Effector CD8-positive, alpha-beta T cell (primary cell): ENCODE measurements around the gene COMP.
A peak's percentile ranks its signal among the peaks of the same experiment; 100 is the strongest.
"Not testable (repeated sequence)": the region's sequence is repeated elsewhere in the genome, so short reads cannot be mapped to it uniquely, and the experiment has no call there.

Experiments used
- DNase-seq: peaks from one replicate; lab custom pipeline; 2025; lab: John Stamatoyannopoulos, UW
- total RNA-seq, 4 experiments: gene quantifications; one replicate each; lab custom pipeline; 2026; lab: John Stamatoyannopoulos, UW

COMP gene
- total RNA-seq: 0 to 0.24 (median 0) reads per million in 4 experiments

DNA sequence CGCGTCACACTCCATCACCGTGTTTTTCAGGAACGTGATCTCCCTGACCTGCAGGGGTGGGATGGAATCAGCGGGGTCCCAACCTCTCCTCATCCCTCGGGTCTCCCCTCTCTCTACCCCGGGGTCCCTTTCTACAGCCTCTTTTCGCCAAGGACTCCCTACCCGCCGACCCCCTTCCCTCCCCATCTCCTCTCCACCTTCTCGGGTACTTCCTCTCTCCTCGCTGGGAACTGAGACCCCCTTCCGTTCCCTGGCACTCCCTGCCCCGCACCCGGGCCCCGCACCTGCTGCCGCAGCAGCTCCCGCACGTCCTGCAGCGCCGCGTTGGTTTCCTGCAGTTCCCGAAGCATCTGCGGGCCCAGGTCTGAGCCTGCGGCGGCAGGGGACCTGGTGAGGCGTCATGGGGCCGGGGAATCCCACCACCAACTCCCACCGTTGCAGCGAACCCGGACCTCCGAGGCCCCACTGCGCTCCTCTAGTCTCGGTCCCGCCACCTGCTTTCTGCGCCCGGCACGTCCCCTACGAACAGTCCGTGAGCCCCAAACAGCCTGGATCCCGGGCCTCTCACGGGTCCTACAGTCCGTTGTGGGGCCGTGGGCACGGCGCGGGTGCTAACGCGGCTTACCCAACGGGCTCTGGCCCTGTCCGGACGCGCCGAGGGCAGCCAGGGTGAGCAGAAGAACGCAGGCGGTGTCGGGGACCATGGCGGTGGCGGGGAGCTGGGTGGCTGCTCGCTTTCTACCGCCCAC, at the start of gene COMP:
COMP (minus strand) TSS at position 740 of the 749 bp plus-strand sequence; CDS start at position 704, 36 bp downstream.
- DNase-seq: no peak

DNA sequence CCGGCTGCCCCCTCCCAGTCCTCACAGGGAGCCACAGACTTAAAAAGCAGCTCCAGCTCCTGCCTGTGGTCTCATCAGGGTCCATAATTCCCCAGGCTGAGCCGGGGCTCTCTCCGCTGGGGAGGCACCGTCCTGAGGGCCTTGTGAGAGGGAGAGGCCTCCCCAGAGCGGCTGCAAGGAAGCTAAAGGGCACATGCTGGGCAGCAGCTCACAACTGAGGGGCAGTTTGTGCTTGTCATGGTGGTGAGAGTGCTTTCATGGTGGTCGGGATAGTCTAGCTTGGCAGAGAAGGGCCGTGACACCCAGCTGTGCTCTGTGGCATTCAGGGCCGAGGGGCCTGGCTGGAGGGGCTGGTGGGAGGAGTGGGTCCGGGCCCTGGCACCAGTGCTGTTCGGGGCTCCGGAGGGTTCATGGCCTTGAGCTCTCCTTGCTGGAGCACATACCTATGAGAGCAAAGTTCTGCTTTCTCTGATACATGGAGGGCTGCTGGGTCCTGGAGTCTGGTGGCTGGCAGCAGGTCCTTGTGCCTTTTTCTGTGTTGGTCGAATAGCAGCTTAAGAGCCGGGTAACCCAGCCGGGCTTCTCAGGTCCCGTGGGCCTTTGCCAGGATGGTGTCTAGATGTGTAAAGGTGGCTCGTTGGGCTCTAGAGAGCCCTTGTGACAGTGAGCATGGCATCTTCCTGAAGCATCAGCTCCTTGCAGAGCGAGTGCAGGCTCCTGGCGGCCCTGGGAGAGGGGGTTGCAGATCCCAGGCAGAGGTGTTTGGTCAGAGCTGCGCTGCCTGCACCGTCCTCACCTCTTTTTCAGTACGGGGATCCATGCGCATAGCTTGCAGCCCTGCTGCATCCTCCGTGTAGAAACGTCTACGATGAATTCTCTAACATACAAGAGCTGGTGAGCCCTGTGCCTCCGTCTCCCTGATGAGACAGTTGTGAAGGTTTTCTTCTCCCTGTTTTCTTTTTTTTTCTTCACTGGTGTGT, 49.5 kb upstream of the COMP start:
- DNase-seq: no peak

DNA sequence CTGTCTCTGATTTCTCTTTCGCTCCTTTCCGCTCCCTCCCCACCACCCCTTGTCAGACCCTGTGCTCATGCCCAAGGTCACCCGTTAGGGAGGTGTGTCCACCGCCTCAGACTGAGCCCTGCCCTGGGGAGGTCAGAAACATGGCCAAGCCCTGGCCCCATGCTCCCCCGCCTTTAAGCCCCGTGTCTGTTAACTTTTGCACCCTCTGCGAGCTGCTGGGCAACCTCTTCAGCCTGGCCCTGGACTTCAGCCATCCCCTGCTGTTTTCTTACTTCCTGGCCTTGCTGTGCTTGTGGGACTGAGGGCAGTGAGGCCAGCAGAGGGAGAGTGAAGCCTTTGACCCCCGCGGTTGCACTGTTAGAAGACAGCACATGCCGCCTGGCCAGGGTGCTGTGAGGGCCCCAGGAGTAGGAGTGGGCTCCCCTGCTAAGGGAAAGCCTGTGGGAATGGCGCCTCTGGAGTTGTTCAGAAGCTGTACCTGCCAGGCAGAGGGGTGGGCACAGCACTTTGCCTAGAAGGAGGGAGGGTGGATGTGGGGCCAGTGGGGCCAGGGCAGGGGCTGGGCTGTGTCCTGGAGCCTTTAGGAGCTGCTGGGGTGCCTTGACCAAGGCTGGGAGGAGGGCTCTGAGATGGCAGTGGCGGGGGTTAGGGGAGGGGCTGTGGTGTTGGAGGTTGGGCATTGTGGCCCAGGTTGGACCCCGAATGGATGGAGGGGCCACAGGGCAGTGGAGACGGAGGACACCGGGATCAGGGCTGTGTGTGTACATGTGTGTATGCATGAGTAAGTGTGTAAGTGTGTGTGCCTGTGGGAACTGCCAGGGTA, 48.6 kb upstream of the COMP start:
- no peak for DNase-seq

DNA sequence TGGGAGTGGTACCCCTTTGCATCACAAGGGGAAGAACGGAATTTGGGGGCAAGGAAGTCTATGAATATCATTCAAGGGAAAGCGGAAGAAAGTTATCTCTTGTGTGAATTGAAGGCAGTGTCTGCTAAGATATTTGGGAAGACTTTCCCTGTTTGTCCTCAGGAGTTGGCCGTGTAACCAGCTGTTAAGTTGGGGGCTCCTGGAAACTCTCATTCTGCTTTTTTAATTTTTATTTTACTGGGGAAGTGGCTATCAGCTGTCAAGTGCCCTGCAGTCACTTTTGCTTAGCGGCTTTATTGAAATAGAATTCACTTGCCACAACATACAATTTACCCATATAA, 43.5 kb upstream of the COMP start:
- no peak for DNase-seq

DNA sequence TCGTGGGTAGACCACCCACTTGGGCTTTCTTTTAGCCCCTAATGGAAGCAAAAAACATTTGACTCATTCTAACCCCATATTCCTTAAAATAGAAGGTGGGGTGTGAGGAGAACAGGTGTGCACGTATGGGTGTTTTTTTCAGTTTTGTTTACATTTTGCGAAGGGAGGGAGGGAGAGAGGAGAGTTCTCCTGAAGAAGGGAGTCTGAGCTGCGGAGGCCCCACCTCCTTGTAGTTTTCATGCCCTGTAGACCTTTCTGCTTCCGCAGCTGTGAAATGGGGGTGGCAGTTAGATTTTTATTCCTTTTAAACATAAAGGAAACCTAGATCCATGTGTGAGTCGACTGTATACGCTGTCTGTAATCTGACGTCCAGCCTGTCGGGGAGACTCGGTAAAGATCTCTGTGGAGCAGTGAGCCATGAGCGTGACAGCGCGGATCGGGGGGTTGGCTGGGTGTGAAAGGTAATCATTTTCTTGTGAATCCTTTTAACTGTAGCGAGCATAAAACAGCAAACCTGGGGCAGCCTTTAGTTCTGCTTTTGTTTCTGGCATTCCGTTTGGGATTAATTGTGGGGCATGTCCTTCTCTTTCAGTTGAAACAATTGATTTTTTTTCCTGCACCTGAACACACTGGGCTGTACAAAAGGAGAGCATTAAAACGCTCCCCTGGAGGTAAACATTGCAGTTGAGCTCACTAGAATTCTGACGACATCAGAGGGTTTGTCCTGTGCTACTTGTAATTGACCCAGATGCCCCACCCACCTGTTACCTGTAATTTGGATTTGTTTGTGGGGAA, 42.9 kb upstream of the COMP start:
- no peak for DNase-seq

DNA sequence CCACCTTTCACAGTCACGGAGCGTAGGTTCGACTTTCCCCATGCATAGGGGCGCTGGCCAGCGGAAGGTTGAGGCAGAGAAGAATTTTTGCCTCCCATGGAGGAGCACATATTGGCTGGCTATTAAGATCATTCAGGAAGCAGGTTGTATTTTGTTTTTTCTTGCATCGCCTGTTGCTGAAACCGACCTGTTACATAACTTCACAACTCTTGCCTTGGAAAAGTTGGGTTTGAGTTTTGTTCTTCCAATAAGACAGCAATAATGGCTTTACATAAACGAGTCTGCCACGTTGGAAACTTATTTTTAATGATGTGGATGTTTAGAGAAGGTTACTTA, 42.0 kb upstream of the COMP start:
- DNase-seq: no peak

DNA sequence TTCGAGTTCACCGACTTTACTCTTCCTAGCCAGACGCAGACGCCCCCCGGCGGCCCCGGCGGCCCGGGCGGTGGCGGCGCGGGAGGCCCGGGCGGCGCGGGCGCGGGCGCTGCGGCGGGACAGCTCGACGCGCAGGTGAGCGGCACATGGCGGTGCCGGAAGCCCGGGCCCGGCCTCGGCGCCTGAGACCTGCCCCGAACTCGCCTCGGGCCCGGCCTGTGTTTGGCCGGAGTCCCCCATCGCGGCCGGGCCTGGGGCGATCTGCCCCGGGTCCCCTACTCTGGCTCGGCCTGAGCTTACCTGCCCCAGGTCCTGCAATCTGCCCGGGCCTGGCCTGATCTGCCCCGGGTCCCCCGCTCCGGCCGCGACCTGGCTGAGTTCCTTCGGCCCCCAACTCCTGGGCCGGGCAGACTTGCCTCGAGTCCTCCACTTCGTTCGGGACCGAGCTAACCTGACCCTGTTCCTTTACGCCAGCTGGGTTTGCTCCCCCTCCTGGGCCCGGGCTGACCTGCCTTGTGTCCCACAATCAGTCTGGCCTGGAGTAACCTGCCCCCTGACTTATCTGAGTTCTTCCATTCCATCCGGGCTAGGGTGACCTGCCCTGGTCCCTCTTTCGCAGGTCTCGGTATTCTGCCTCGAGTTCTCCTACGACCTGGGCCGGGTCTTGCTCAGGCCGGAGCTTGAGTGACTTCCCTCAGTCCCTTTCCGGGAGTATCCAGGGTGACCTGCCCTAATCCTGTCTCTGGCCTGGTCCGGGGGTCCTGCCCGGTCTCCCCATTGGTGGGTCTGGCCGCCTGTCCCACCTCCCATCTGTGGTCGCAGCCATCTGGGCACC, 41.4 kb upstream of the COMP start:
- DNase-seq: no peak

DNA sequence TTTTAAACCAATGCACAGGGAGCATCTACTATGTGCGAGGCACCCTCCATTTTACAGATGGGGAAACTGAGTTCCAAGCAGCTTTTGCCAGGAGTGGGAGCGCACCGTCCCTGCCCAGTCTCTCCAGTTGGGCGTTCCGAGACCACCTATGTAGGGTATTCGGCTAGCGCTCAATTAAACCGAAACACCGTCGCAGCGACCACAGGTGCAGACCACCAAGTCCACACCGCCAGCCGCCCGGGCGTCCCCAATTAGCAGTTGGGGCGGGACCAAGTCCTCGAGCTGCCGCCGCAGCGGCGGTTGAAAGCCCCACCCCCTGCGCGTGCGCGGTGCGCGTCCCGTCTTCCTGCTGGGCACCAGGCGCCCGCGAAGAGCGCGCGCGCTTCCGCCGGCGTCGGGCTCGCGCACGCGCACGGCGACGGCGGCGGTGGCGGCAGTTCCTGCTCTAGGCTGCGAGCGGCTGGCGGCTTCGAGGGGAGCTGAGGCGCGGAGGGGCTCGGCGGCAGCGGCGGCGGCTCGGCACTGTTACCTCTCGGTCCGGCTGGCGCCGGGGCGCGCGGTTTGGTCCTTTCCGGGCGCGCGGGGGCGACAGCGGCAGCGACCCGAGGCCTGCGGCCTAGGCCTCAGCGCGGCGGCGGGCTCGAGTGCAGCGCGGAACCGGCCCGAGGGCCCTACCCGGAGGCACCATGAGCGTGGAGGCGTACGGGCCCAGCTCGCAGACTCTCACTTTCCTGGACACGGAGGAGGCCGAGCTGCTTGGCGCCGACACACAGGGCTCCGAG, 40.6 kb upstream of the COMP start, which contains the start of gene UPF1:
UPF1 (plus strand) TSS at position 436 of the 782 bp plus-strand sequence; CDS start at position 687, 251 bp downstream.
- DNase-seq: peak; percentile 94

DNA sequence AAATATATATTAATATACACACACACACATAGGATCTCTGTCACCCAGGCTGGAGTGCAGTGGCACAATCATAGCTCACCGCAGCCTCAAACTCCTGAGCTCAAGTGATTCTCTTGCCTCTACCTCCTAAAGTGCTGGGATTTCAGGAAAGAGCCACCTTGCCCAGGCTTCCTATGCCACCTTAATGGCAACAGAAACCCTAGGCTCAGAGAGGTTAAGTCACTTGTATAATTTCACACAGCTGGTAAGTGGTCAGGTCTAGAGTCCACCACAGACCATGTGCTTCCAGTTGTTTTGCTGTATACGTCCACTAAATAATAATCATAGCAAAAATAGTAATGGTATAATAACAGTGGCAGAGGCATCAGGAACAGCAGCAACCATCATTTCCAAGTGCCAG, 39.4 kb upstream of the COMP start:
- no peak for DNase-seq

DNA sequence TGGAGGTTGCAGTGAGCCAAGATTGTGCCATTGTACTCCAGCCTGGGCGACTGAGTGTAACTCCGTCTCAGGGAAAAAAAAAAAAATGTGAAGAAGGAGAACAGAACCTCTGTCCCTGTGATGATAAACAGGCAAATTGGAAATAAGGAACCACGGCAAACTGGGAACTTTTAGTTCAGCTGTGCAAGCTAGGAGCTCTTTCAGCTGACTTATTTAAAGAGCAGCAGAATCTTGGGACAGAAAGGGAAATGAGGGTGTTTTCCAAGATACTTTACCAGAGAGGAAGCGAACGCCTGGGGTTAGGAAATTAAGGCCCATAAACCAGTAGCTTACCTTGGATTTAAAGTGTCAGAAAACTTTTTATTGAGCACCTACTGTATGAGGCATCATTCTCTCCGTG, 37.7 kb upstream of the COMP start:
- no peak for DNase-seq

DNA sequence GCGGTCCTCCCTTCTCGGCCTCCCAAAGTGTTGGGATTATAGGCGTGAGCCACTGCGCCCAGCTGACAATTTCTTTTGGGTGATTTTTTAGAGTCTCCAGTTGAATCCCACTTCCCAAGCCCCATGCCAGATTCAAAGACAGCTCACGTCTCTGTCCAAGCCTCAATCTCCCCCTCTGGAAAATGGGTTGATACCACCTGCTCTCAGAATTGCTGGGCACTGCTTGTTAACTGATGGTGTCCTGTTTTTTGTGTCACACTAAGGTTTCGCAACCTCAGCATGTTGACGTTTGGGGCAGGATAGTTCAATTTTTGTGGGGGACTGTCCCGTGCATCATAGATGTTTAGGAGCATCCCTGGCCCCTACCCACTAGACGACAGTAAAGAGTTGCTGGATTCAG, 26.5 kb upstream of the COMP start:
- DNase-seq: no peak

DNA sequence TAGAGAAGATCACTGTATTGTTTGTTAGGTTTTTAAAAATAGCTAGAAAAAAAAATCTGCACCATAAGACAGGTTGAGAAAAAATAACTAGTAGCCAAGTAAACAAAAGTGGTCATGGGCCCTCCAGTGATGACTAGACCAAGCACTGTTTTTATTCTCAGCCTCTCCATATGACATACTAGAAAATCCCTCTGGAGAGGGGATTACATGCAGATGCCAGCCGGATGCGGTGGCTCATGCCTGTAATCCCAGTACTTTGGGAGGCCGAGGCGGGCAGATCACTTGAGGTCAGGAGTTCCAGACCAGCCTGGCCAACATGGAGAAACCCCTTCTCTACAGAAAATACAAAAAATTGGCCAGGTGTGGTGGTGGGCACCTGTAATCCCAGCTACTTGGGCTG, 25.5 kb upstream of the COMP start:
- not testable (repeated sequence) for DNase-seq

DNA sequence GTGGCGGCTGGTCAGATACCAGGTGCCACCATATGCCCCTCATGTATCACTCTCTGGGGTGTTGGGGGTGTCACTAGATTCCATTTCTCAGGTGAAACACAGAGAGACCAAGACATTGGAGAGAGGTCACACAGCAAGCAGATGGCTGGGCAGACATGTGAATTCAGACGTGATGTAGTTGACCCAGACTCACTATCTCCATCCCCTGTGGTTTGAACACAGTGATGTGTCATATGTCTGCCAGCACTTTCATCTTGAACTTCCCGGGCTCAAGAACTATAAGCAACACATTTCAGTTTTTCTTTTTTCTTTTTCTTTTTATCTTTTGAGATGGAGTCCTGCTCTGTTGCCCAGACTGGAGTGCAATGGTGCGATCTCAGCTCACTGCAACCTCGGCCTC, 24.6 kb upstream of the COMP start:
- no peak for DNase-seq

DNA sequence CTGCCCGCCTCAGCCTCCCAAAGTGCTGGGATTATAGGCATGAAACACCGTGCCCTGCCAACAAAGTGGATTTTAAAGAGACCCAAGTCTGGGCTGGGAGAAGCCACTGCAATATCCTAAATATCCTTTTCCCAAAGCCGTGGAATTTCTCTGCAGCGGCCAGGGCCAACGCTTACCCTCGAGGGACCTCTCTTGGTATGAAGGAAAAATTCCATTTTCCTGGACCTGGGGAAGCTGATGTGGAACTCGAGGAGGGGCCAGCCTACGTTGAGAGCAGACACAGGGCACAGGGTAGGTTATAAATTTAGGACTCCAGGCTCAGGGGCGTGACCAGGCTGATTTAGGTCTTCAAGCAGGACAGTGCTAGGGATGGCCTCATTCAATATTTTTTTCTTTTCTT, 23.0 kb upstream of the COMP start:
- no peak for DNase-seq

DNA sequence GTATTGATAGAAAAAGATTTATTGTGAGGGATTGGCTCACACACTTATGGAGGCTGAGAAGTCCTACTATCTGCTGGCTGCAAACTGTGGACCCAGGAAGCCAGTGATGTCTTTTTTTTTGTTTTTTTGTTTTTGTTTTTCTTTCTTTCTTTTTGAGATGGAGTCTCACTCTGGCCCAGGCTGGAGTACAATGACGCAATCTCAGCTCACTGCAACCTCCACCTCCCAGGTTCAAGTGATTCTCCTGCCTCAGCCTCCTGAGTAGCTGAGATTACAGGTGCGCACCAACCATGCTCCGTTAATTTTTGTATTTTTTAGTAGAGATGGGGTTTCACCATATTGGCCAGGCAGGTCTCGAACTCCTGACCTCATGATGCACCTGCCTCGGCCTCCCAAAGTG, 20.5 kb upstream of the COMP start:
- DNase-seq: not testable (repeated sequence)

DNA sequence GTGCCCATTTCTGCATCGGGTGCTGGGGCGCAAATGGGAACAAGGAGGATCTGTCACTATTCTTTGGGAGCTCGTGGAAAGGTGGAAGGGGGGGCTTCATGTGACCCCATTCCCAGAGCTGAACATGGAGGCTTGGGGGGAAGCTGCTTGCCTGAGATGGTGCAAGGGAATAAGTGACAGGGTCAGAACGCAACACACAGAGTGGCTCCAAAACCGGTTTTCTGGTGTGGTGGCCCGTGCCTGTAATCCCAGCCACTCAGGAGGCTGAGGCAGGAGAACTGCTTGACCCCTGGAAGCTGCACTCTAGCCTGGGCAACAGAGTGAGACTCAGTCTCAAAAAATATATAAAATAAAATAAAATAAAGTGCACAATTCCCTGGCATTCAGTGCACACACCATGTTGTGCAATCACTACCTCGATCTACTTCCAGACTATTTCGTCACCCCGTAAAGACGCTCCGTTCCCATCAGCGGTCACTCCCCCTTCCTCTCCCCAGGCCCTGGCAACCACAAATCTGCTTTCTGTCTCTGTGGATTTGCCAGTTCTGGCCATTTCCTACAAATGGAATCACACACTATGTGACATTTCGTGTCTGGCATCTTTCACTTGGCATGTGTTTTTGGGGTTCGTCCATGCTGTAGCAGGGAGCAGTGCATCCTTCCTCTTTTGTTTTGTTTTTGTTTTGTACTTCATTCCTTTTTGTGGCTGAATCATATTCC, 18.2 kb upstream of the COMP start:
- DNase-seq: no peak

DNA sequence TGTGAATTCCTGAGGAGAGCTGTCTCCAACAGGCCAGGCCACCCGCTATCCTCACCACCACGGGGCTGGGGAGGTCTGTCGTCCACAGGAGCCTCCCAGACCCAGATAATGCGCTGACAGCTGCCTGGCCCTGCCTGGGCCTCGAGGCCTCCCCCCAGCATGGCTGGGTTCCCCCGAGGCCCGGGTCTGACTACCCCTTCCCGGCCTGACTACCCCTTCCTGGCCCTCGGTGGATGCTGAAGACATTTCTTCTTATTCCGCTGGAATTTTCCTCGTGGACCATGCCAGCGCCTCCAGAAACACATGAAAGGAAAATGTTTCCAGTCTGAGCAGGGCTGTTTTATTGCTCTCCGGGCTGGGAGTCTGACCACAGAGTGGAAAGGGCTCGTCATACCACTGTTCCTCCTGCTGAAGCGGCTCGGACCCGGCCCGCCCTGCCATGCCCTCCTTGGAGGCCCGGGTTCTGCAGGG, 16.8 kb upstream of the COMP start:
- no peak for DNase-seq

DNA sequence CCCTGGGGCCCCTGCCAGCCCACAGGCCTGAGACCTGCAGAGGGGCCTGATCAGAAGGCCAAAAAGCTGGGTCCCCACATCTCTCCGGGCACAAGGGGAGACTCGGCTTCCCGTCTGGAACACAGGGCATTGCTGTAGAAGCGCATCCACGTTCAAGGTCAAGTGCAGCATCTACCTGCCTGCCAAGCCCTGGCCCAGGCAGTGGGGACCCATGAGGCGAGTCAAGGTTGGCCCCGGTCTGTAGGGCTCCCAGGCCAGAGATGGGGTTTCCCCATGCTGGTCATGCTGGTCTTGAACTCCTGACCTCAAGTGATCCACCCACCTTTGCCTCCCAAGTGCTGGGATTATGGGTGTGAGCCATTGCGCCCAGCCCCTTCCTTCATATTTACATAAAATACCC, 13.5 kb upstream of the COMP start:
- no peak for DNase-seq

DNA sequence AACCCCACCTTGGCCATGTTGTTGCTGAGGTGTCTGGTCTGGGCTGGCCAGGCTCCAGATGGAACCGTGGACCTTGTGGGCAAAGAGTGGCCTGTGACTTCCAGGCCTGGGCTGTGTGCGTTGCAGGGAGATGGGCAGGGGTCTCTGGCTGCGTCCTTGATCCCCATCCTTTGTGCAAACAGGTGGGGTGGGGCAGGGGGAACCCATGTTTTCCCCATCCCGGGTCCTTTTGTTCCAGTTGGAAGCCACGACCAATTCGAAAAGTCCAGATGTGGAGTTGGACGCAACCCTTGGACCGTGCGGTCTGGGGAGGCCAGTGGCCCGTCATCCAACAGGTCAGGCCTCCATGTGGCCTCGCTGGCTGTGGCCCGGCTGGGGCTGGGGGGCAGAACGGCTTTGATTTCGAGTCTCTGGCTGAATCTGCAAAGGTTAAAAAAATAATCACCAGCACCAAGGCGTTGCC, 13.1 kb upstream of the COMP start:
- no peak for DNase-seq
